ENCODE data around the gene GAD2.

The GAD2 gene

GRCh38 chr10:26222563-26222962 lies 6.0 kb downstream of the GAD2 start:
- no peak for DNase-seq

- no peak for DNase-seq
Observed at GRCh38 chr10:26225322-26225721, 8.7 kb downstream of the GAD2 start.

DNA sequence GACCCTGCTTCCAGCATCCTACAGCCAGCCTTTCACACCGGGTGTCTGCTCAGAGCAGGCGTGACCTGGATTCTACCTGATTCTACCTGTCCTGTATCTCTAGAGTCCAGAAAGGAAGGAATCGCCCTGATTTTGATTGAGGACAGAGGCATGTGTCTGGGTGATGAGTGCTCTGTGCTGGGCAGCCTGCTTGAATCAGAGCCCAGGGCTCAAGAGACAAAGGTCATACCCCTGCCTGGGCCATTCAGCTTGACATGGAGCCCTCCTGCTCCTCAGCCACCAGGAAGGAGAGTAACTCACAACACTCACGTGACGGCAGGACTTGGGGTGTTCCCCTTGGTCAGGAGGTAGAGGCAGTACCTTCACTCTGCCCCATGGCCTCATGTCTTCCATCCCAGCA lies 11.2 kb downstream of the GAD2 start:
- DNase-seq = no peak

DNA sequence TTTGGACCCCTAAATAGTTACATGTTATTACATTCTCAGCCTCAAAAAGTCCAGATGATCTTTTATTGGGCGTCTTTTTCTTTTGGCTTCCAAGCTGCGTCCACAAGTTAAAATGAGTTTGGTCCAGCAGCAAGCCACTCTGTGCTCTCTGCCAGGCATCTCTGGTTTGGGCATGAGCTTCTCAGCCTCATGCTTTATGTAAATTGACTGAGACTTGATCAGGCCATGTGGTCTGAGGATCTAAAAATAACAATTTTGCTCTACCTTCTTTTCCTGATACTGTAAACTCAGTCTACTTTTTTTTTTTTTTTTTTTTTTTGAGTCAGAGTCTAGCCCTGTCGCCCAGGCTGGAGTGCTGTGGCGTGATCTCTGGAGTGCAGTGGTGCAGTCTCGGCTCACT lies 15.6 kb downstream of the GAD2 start:
- DNase-seq = no peak

DNA sequence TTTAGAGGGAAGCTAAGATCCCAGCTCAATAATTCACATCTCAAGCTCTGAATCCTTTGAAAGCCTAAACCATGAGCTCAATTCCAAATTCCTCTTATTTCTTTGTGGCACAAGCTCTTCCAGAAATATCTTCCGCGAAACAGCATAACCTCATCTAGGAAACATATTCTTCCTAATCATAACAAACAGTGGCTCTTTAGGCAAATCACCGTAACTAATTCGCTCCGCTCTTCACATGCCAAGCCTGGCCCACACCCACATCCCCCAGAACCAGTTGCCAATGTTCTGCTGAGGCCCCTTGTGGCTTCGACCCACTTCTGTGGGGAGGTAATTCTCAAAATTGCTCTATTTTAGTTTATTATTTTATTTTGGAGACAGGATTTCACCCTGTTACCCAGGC lies 19.2 kb downstream of the GAD2 start:
- no peak for DNase-seq

DNA sequence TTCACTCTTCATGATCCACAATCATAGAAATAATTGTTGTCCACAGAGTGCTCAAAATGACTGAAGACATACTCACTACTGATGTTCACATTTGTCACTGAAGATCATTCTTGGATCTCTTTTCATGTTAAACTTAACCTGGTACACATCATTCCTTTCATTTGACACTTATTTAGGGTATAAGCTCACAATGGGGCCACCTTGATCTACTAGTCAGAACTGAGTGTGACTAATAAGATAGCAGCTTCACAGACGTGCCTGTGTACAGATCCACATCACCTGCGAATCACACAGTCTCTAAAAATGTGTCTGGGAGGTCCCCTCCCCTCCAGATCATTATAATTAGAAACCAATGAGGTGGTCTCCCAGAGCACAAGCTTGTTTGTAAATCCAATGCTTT lies 21.8 kb downstream of the GAD2 start:
- DNase-seq = no peak

- peak; percentile 54 for DNase-seq
Observed at GRCh38 chr10:26242706-26243350, 26.3 kb downstream of the GAD2 start.

DNA sequence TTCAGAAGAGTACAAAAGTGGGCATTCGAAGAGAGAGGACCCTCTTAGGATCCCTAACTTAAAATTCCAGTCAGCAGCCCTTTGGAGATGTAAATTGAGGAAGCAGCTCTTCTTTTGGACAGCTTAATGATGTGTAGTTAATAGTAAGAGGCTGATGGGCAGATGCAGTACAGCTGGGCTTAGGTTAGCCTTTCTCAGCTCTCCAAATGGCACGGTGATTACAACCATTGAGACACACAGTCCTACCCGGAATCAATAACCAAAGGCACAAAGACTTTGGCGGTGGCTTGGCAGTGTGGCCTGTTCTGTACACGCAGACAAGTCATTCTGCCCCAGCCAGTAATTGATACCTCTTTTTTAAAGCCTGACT lies 26.8 kb downstream of the GAD2 start:
- no peak for DNase-seq

DNA sequence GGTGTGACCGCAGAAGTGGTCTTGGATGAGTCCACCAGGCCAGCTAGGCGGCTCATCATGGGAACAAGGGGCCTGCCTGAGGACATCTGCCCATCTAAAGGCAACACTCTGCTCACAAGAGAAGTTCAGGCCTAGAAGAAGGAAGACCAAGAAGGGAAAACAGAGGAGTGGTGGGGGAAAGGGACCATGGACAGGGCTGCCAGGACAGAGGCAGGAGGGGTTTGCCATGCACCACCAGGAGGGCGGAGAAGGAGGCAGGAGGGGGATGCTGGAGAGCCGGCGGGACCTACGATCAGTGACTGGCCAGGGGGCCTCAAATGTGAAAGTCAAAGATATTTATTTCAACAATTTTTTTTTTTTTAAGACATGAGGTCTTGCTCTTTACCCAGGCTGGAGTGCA lies 33.1 kb downstream of the GAD2 start:
- no peak for DNase-seq

- no peak for DNase-seq
Observed at GRCh38 chr10:26251925-26252324, 35.4 kb downstream of the GAD2 start.

DNA sequence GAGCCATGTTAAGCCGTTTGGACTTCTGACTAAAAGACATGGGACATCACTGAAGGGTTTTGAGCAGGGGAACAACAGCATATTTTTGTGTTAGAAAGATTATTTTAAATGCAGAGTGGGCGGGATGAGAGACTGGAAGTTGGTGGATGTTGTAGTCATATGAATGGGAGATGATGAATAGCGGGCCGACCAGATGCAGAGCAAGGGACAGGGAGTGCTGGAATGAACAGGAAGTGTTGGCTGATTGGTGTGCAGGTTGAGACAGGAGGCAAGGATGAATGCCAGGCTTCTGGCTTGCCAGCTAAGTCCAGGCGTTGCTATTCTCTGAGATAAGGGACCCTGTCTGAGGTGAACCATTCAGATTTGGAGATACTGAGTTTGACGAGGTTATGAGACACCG lies 38.0 kb downstream of the GAD2 start:
- DNase-seq = no peak

- DNase-seq = no peak
Observed at GRCh38 chr10:26259341-26259740, 42.8 kb downstream of the GAD2 start.

GRCh38 chr10:26269754-26270153 lies 53.2 kb downstream of the GAD2 start:
- peak; percentile 52 for DNase-seq

- no peak for DNase-seq
Observed at GRCh38 chr10:26274391-26274790, 57.8 kb downstream of the GAD2 start.

DNA sequence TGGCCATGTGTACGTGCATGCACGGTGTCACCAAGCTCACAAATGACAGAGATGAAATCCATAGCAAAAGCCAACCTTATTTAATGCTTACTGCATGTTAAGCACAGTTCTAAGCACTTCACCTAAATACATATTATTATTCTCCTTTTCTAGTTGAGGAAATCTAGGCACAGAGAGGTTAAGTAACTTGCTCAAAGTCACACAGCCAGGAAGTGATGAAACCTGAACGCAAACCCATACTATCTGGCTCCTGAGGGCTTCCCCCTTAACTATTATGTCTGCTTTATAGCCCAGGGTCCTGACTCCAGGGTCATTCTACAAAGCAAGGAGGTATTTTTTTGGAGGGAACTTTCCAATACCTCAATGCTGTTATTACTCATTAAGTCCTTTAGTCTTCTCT lies 61.7 kb downstream of the GAD2 start:
- no peak for DNase-seq

DNA sequence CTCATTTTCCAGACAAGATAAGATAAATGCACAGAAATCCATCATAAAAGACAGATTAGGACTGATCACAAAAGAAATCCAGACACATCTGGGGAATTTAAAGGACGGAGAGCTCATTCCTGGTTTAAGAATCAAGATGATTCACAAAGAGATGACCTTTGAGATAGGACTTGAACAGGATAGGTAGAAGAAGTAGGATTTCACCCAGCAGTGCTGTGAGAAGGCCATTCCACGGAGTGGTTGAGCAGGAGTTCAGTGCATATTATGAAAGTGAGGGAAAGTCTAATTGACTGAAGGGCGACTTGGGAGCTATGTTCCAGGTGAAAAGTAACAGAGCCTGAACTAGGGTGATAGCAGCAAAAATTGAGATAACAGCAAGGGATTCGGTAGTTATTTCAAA lies 73.7 kb downstream of the GAD2 start:
- no peak for DNase-seq

DNA sequence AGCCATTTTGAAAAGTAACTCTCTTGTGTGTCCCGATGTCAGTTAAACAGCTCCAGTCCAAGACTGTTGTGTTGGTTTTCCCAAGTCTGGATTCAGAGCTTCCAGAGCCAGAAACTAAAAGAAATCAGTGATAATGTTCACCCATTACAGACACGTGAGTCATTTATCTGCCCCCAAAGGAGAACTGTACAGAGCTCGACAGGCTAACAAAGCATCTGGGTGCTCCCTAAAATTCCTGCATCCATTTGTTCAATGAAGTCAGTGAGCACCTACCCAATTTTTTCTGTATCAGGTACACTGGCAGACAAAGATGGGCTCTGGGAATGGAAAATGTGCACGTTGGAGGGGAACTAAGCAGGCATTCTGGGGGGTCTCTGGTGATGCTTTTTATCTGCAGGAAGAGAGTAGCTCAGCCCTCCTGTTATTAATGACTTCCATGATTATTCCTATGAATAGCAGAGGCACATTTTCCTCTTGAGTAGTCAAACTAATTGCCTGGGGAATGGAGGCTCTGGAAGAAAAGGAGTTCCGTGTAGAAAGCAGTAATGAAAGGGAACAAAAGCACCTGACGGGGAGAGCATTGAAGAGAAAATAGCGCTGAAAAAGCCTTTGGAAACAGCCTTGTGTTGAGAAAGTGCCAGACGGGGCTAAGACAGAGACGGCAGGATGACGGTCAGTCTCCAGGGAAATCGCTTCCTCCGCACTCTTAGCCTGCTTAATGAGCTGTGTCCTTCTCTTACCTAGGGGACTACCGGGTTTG lies 75.3 kb downstream of the GAD2 start:
- DNase-seq = peak; percentile 75

- DNase-seq = no peak
Observed at GRCh38 chr10:26296360-26296759, 79.8 kb downstream of the GAD2 start.

DNA sequence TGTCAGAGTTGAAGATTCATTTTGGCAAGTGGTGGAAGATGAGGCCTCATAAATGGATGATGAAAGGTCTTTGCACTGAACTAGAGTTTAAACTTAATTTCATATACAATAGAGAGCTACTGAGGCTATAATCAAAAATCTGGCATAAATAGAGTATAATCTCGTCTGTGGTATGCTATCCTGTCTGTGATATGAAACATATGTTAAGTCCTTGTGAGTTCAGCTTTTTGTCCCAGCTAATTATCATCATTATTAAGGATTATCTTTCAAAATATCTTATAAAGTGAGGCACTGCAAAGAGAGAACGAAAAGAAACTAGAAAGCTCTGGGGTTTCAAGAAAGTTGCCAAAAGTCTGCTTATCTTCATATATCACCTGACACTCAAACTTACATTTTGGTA lies 83.4 kb downstream of the GAD2 start:
- no peak for DNase-seq

- DNase-seq = no peak
Observed at GRCh38 chr10:26303366-26303765, 86.8 kb downstream of the GAD2 start.

DNA sequence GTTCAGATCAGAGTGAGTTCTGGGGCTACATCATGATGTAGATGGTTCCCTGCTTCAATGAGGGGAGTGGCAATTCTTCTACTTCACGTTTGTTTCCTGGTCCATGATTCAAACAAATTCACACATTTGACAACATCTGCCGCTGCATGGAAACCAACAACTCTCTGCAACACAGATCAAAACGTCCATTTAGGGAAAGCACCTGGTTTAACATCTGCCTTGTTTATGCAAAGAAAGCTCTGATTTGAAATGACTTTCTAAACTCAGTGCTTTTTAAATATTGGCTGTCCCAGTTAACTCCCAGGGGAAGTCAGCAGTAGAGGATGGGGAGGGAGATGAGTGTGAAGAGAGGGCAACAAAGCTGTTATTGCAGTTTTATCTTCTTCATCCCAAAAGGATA lies 93.8 kb downstream of the GAD2 start:
- no peak for DNase-seq

GRCh38 chr10:26311383-26311940 lies 94.9 kb downstream of the GAD2 start:
- no peak for DNase-seq

- DNase-seq = peak; percentile 17
Observed at GRCh38 chr10:26314265-26315013, 97.9 kb downstream of the GAD2 start.

- no peak for DNase-seq
Observed at GRCh38 chr10:26318672-26319071, 102.1 kb downstream of the GAD2 start.

All from retina (tissue), 1 donor.